Retinal pigment epithelial cell (primary cell): ENCODE results near the gene STON2.

Source experiments
- DNase-seq: peaks from one replicate; pipeline ENCODE4 v3.0.0-alpha.2; 2010; ENCODE audit warnings: low read depth
- H3K4me3 ChIP-seq: 2 replicates; pipeline ENCODE4 v1.5.1; 2011; ENCODE audit warnings: mild to moderate bottlenecking, low read length, control low read depth, moderate library complexity
- CTCF ChIP-seq: conservative IDR thresholded peaks from 2 replicates; pipeline ENCODE4 v1.5.1; 2011; ENCODE audit warnings: low read depth, low read length, control low read depth, inconsistent platforms

The STON2 gene

GRCh38 chr14:81295958-81296923 is 103.9 kb downstream of the STON2 start:
- no peak overlapping the region for H3K4me3 ChIP-seq
- DNase-seq, result no peak
- TF ChIP-seq CTCF, result no peak

DNA sequence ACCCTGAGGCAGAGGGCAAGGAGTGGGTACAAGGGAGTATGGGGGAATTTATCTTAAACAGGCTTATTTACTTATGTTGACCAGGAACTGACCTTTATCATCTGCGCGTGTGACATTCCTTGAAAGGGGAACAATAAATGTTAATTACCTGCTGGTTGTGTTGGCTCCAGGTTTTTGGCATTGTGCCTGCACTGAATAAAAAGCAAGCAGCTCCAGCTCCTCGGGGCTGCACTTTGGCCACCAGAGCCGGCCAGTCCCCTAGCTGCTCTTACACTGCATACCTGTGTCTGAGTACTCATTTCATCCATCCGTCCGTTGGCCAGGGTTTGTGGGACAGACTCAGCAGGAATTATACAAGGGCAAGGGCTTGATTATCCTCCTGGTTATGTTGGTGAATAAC is 110.6 kb downstream of the STON2 start:
- DNase-seq, result no peak
- no peak for TF ChIP-seq CTCF
- H3K4me3 ChIP-seq, result no peak overlapping the region

DNA sequence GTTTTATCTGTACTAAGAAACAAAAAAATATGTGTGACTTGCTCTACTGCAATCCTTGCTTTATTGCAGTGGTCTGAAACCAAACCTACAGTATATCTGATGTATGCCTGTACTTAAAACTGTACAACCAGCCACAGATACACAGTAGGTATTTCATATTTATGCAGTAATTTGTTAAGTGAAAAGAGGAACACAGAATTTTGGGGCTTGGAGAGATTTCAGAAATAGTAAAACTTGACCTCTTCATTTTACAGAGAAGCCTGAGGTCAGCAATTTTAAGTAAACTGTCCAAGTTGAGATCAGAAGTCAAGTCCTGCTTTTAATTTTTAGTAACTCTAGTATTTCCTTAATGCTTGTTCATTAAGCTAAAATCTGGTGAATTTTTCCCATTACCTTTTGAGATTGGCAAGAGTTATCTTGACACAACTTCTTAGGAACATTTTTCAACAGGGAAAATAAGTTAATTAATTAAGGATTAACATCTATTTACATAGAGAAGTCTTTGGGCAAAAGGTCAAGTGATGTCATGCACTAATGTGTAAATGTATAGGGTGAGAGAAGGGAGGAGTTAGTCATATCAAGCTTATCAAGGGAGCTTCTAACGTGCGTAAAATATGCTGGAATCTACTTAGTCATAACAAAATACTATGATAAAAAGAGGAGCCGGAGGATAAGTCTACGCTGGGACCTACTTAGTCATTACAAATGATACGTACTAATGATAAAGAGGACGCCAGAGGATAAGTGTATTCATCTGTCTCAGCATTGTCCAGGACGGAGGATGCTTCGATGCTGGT is 113.4 kb downstream of the STON2 start:
- no peak for DNase-seq
- TF ChIP-seq CTCF, result no peak
- no peak overlapping the region for H3K4me3 ChIP-seq

- no peak overlapping the region for H3K4me3 ChIP-seq
- no peak for DNase-seq
- TF ChIP-seq CTCF, result no peak
Measured at GRCh38 chr14:81285245-81285644, 114.9 kb downstream of the STON2 start.

GRCh38 chr14:81281332-81281731 is 118.8 kb downstream of the STON2 start:
- DNase-seq, result no peak
- TF ChIP-seq CTCF, result no peak
- H3K4me3 ChIP-seq, result no peak overlapping the region

DNA sequence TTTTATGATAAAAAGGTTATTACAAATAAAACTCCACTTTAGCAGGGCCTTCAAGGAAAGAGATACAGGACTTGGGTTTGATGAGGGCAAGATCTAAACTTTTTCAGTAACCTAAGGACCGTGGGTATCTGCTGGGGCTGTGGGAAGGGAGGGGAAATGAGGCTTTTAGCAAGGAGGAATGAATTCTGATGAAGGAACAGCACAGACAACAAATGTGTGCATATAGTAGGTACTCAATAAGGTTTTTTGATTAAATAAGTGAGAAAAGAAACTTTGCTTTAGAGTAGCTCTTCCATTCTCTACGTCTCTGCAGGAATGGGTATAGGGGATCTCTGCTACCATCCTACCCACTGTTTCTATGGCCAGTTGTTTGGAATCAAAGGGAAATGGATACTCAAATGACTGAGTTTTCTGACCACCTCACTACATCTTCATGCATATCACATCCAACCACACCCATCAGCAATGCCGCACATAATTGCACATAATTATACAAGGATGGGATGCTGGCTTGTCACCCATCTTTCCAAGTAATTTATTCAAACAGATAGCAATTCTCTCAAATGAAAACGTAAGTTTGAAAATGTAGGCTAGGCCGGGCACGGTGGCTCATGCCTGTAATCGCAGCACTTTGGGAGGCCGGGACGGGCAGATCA is 119.9 kb downstream of the STON2 start:
- no peak overlapping the region for H3K4me3 ChIP-seq
- no peak for DNase-seq
- no peak for TF ChIP-seq CTCF
